WERI-Rb-1 (cell line): Measurements from ENCODE around the gene RCL1.
"Not testable (repeated sequence)": the region's sequence is repeated elsewhere in the genome, so short reads cannot be mapped to it uniquely, and the experiment has no call there.

Experiments used
- DNase-seq: peaks from one replicate; pipeline ENCODE4 v3.0.0-alpha.2; 2020
- H3K27ac ChIP-seq: fragments of 250-450 bp; sonication (Bioruptor Pico); 2 replicates; pipeline ENCODE4 v1.5.1; 2020; ENCODE audit warnings: mild to moderate bottlenecking, moderate library complexity
- H3K27me3 ChIP-seq: fragments of 250-450 bp; sonication (Bioruptor Pico); 2 replicates; pipeline ENCODE4 v1.5.1; 2021; ENCODE audit warnings: mild to moderate bottlenecking, low read depth, moderate library complexity; ENCODE audit not compliant: insufficient read depth, severe bottlenecking
- H3K36me3 ChIP-seq: fragments of 250-450 bp; sonication (Bioruptor Pico); 2 replicates; pipeline ENCODE4 v1.5.1; 2020; ENCODE audit warnings: mild to moderate bottlenecking, moderate library complexity
- H3K4me3 ChIP-seq: 2 replicates; pipeline ENCODE4 v1.5.1; 2011; ENCODE audit warnings: low read depth, mild to moderate bottlenecking, control low read depth, low read length
- H3K9me3 ChIP-seq: fragments of 250-450 bp; sonication (Bioruptor Pico); 2 replicates; pipeline ENCODE4 v1.5.1; 2021; ENCODE audit warnings: mild to moderate bottlenecking, moderate library complexity; ENCODE audit not compliant: severe bottlenecking
- CTCF ChIP-seq: IDR thresholded peaks from 2 replicates; pipeline ENCODE4 v1.5.1; 2011; ENCODE audit warnings: low read depth, mild to moderate bottlenecking, control low read depth, inconsistent platforms, low read length

The RCL1 gene

GRCh38 chr9:4890929-4891328, 98.2 kb downstream of the RCL1 start:
- H3K36me3 ChIP-seq = no peaks in the 10 kb centered on the region
- TF ChIP-seq CTCF = no peak
- no peak overlapping the region for H3K27ac ChIP-seq
- no peaks in the 10 kb centered on the region for H3K9me3 ChIP-seq
- no peaks in the 10 kb centered on the region for H3K27me3 ChIP-seq
- DNase-seq = no peak
- H3K4me3 ChIP-seq = no peak overlapping the region

- Histone ChIP-seq H3K27me3 (no peaks in the 10 kb centered on the region), H3K27ac (no peak overlapping the region), H3K36me3 (no peaks in the 10 kb centered on the region), H3K4me3 (no peak overlapping the region), H3K9me3 (no peaks in the 10 kb centered on the region)
- TF ChIP-seq CTCF = no peak
- DNase-seq = no peak
These were observed 98.9 kb downstream of the RCL1 start for GRCh38 chr9:4891674-4892073.

GRCh38 chr9:4892501-4893194, 99.9 kb downstream of the RCL1 start:
- Histone ChIP-seq H3K27me3 (no peaks in the 10 kb centered on the region), H3K4me3 (no peak overlapping the region), H3K9me3 (no peaks in the 10 kb centered on the region), H3K27ac (no peak overlapping the region), H3K36me3 (no peaks in the 10 kb centered on the region)
- no peak for DNase-seq
- no peak for TF ChIP-seq CTCF

GRCh38 chr9:4894076-4894475, 101.3 kb downstream of the RCL1 start:
- Histone ChIP-seq H3K36me3 (no peaks in the 10 kb centered on the region), H3K27me3 (no peaks in the 10 kb centered on the region), H3K9me3 (no peaks in the 10 kb centered on the region), H3K4me3 (no peak overlapping the region), H3K27ac (no peak overlapping the region)
- no peak for TF ChIP-seq CTCF
- no peak for DNase-seq

GRCh38 chr9:4899853-4900252, 107.1 kb downstream of the RCL1 start:
- not testable (repeated sequence) for H3K27ac ChIP-seq, H3K9me3 ChIP-seq, H3K36me3 ChIP-seq, H3K27me3 ChIP-seq, H3K4me3 ChIP-seq, DNase-seq

- not testable (repeated sequence) for H3K9me3 ChIP-seq, H3K4me3 ChIP-seq, H3K27ac ChIP-seq, H3K27me3 ChIP-seq, DNase-seq, H3K36me3 ChIP-seq
These were observed 108.8 kb downstream of the RCL1 start for GRCh38 chr9:4901401-4902134.

- no peak for DNase-seq
- no peak for TF ChIP-seq CTCF
- Histone ChIP-seq H3K27me3 (no peaks in the 10 kb centered on the region), H3K36me3 (no peaks in the 10 kb centered on the region), H3K9me3 (no peaks in the 10 kb centered on the region), H3K4me3 (no peak overlapping the region), H3K27ac (no peak overlapping the region)
These were observed 109.4 kb downstream of the RCL1 start for GRCh38 chr9:4902135-4902475.
